DND-41 (cell line): Measurements from ENCODE around the gene PCMTD2.
A peak's percentile ranks its signal among the peaks of the same experiment; 100 is the strongest.

Experiments
- ATAC-seq: fragments of 200-7000 bp; cut with Tn5 transposase; 3 replicates; pipeline ENCODE4 v1.9.1; 2021; ENCODE audit warnings: low read depth; ENCODE audit not compliant: insufficient read depth
- DNase-seq: peaks from one replicate; pipeline ENCODE4 v3.0.0-alpha.2; 2020
- H2AFZ ChIP-seq: 2 replicates; pipeline ENCODE4 v1.6.0; 2012; ENCODE audit warnings: low read depth, low read length
- H3K27ac ChIP-seq: 2 replicates; pipeline ENCODE4 v1.5.1; 2012; ENCODE audit warnings: low read length, inconsistent platforms
- H3K27me3 ChIP-seq: fragments of 200-600 bp; sonication (generic); 2 replicates; pipeline ENCODE4 v1.6.0; 2012; ENCODE audit warnings: low read length, mild to moderate bottlenecking, inconsistent platforms; ENCODE audit not compliant: insufficient read depth, poor library complexity
- H3K36me3 ChIP-seq: 2 replicates; pipeline ENCODE4 v1.5.1; 2012; ENCODE audit warnings: low read length, inconsistent platforms; ENCODE audit not compliant: insufficient read depth
- H3K4me1 ChIP-seq: 2 replicates; pipeline ENCODE4 v1.5.1; 2012; ENCODE audit warnings: mild to moderate bottlenecking, low read length; ENCODE audit not compliant: insufficient read depth
- H3K4me2 ChIP-seq: 2 replicates; pipeline ENCODE4 v1.6.0; 2012; ENCODE audit warnings: mild to moderate bottlenecking, moderate library complexity, low read length, inconsistent platforms; ENCODE audit not compliant: insufficient read depth
- H3K4me3 ChIP-seq, 2 experiments: fragments of 200-600 bp in 1 of 2; shearing (Covaris generic) in 1 of 2; 2 replicates each; pipeline ENCODE4 v1.5.1; 2012 to 2016; ENCODE audit warnings: inconsistent platforms in 2 of 2, low read length in 2 of 2, mild to moderate bottlenecking in 2 of 2, low read depth in 1 of 2, moderate library complexity in 1 of 2
- H3K79me2 ChIP-seq: 2 replicates; pipeline ENCODE4 v1.6.0; 2012; ENCODE audit warnings: low read length, inconsistent platforms; ENCODE audit not compliant: insufficient read depth
- H3K9ac ChIP-seq: 2 replicates; pipeline ENCODE4 v1.6.0; 2012; ENCODE audit warnings: low read depth, mild to moderate bottlenecking, inconsistent platforms, low read length, moderate library complexity
- H3K9me3 ChIP-seq: 2 replicates; pipeline ENCODE4 v1.5.1; 2012; ENCODE audit warnings: low read length, moderate library complexity, mild to moderate bottlenecking, inconsistent platforms; ENCODE audit not compliant: insufficient read depth, severe bottlenecking
- H4K20me1 ChIP-seq: 2 replicates; pipeline ENCODE4 v1.6.0; 2012; ENCODE audit warnings: low read length; ENCODE audit not compliant: insufficient read depth
- EZH2 ChIP-seq: IDR thresholded peaks from 3 replicates; pipeline ENCODE4 v1.6.1; 2012; ENCODE audit warnings: borderline replicate concordance, low read depth, mild to moderate bottlenecking, moderate library complexity, low read length, inconsistent platforms; ENCODE audit not compliant: severe bottlenecking
- TF ChIP-seq, protein P1 (sequence below): IDR thresholded peaks from 2 replicates; pipeline ENCODE4 v1.5.1; 2012; ENCODE audit warnings: borderline replicate concordance, low read length, moderate library complexity, mild to moderate bottlenecking; ENCODE audit not compliant: poor library complexity, severe bottlenecking; ENCODE audit errors: extremely low read depth

The PCMTD2 gene

DNA sequence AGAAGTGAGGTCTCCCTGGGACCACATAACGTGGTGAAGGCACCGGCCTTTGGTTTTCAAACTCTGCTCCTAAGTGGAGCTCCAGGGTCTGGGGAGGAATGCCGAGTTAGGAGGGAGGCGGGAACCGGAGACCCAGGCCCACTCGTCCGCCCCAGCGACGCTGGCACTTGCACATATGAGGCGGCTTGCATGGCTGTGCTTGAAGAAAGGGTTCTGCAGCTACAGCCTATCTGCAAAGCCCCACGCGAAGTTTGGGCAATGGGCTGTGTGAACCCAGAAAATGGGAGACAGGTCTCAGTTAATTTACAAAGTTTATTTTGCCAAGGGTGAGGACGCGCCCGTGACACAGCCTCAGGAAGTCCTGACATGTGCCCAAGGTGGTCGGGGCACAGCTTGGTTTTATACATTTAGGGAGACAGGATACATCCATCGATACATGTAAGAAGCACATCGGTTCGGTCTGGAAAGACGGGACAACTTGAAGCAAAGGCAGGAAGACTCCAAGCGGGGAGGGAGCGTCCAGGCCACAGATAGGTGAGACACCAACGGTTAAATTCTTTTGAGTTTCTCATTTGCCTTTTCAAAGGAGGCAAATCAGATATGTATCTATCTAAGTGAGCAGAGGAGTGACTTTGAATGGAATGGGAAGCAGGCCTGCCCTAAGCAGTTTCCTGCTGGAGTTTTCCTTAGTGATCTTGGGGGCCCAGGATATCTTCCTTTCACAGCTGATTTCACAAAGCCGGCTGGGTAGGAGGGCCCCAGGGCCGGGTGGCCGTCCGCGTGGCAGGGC lies 782 bp upstream of the PCMTD2 start:
- peaks cover 6% of the 10 kb centered on the region for H3K27me3 ChIP-seq
- no peaks in the 10 kb centered on the region for H3K9me3 ChIP-seq
- H3K27ac ChIP-seq = peak overlapping the region; percentile 90
- peaks cover 6% of the 10 kb centered on the region; the same call in 1 of the 2 replicates for H4K20me1 ChIP-seq
- H3K4me1 ChIP-seq = peaks cover 40% of the 10 kb centered on the region
- peaks cover 41% of the 10 kb centered on the region for H3K79me2 ChIP-seq
- H3K9ac ChIP-seq = peak overlapping the region; percentile 96
- DNase-seq = no peak
- H2AFZ ChIP-seq = peak overlapping the region; percentile 97
- peaks cover 3% of the 10 kb centered on the region for H3K36me3 ChIP-seq
- no peak for TF ChIP-seq EZH2
- TF ChIP-seq, protein P1, sequence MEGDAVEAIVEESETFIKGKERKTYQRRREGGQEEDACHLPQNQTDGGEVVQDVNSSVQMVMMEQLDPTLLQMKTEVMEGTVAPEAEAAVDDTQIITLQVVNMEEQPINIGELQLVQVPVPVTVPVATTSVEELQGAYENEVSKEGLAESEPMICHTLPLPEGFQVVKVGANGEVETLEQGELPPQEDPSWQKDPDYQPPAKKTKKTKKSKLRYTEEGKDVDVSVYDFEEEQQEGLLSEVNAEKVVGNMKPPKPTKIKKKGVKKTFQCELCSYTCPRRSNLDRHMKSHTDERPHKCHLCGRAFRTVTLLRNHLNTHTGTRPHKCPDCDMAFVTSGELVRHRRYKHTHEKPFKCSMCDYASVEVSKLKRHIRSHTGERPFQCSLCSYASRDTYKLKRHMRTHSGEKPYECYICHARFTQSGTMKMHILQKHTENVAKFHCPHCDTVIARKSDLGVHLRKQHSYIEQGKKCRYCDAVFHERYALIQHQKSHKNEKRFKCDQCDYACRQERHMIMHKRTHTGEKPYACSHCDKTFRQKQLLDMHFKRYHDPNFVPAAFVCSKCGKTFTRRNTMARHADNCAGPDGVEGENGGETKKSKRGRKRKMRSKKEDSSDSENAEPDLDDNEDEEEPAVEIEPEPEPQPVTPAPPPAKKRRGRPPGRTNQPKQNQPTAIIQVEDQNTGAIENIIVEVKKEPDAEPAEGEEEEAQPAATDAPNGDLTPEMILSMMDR = no peak
- peak overlapping the region; percentile 72 for H3K4me2 ChIP-seq
- peak overlapping the region; percentile 75 to 92 for H3K4me3 ChIP-seq
- no peak for ATAC-seq

DNA sequence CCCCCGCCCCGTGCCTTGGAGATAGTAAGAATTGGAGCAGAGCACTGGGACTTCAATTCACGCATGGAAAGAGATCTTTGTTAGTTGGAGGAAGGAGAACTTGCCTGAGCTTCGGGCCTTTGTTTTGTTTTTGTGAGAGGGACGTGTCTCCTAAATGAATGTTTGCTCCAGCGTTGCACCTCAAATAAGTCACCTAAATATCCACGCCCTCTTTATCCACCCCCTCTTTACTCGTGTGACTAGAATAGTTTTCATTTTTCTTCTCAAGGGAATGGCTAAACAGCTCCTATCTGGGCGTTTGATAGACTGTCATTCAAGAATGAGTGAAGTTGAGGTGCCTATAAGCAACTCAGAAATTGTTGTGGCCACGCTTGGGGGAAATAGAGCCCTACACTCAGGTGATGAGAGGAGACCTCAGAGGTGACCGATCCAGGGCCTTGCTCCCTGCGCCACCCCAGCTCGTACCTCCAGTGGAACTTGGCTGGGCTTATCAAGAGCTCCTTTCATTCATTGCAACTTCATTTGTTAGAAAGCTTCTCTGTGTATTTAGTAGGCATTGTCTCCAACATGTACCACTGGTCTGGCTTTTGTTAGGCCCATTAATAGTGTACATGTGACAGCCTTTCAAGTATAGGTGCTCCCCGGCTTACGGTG lies 861 bp downstream of the PCMTD2 start:
- peaks cover 12% of the 10 kb centered on the region; the same call in 1 of the 2 replicates for H4K20me1 ChIP-seq
- H3K27me3 ChIP-seq = peaks cover 3% of the 10 kb centered on the region
- H3K9ac ChIP-seq = peak overlapping the region; percentile 96
- H3K9me3 ChIP-seq = no peaks in the 10 kb centered on the region
- peak overlapping the region; percentile 72 for H2AFZ ChIP-seq
- H3K4me2 ChIP-seq = peak overlapping the region; percentile 72
- DNase-seq (no peak), ATAC-seq (no peak)
- H3K4me3 ChIP-seq = peak overlapping the region; percentile 75 to 92
- peaks cover 57% of the 10 kb centered on the region for H3K79me2 ChIP-seq
- peaks cover 13% of the 10 kb centered on the region for H3K36me3 ChIP-seq
- H3K4me1 ChIP-seq = peaks cover 40% of the 10 kb centered on the region
- peak overlapping the region; percentile 80 for H3K27ac ChIP-seq
- TF ChIP-seq, protein P1 = no peak
- TF ChIP-seq EZH2 = no peak

DNA sequence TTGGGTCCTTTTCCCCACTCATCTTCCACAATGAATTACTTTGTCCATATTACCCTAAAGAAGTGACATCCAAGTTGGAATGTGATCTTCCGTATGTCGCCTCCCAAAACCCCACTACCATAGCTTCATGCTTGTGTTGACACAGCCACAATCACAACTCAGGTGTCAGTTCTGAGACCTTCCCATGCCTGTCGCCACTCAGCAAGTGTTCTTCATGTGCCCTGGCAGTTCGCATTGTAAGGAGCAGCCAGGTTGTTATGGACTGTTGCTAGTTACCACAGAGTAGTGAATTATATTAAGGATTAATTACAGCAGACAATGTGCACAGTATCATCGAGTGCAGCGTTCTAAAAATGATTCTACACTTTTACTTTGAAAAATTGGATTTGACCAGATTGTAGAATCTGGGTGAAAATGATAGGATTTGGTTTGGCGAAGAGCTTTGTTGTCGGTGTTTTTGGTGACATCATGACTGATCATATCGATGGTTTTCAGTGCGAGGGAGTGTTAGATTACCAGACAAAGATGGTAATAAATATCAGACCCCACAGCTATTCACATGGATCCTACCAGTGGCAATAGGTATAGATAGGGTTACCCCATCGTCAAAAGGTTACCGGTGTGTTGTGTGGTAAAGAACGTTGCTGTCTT lies 1.7 kb downstream of the PCMTD2 start:
- DNase-seq = no peak
- H3K4me1 ChIP-seq = peaks cover 40% of the 10 kb centered on the region
- peaks cover 15% of the 10 kb centered on the region; the same call in 1 of the 2 replicates for H4K20me1 ChIP-seq
- peak overlapping the region; percentile 80; the same call in 1 of the 2 replicates for H3K27ac ChIP-seq
- H3K4me2 ChIP-seq = peak overlapping the region; percentile 72
- TF ChIP-seq EZH2 = no peak
- TF ChIP-seq, protein P1 = no peak
- no peaks in the 10 kb centered on the region for H3K27me3 ChIP-seq
- no peak for ATAC-seq
- H2AFZ ChIP-seq = no peak overlapping the region
- H3K9ac ChIP-seq = peak overlapping the region; percentile 96
- peaks cover 64% of the 10 kb centered on the region for H3K79me2 ChIP-seq
- peak overlapping the region in 1 of 2 experiments; percentile 75; a peak in 2 of 4 replicates for H3K4me3 ChIP-seq
- H3K36me3 ChIP-seq = peaks cover 15% of the 10 kb centered on the region
- no peaks in the 10 kb centered on the region for H3K9me3 ChIP-seq
